HepG2 (cell line): ENCODE results near the gene GPR107. TPM values are rescaled to one million over a fixed set of nuclear protein-coding genes. Genes with fewer than 3 reads are reported as not detected.

Source experiments
- CEBPG ChIP-seq: IDR thresholded peaks from 2 replicates; pipeline ENCODE4 v1.6.1; 2016
- ELF3 ChIP-seq: IDR thresholded peaks from 2 replicates; pipeline ENCODE4 v1.6.1; 2016; ENCODE audit warnings: missing genetic modification reagents, missing compliant biosample characterization
- ETV5 ChIP-seq: IDR thresholded peaks from 2 replicates; pipeline ENCODE4 v1.6.1; 2018; ENCODE audit warnings: missing biosample characterization, missing genetic modification reagents, inconsistent platforms, borderline replicate concordance
- GMEB2 ChIP-seq: IDR thresholded peaks from 2 replicates; pipeline ENCODE4 v1.6.1; 2016; ENCODE audit warnings: missing biosample characterization, missing genetic modification reagents, low read depth
- NFE2L1 ChIP-seq: sonication (generic); formaldehyde crosslinking; IDR thresholded peaks from 2 replicates; pipeline ENCODE4 v1.4.0; 2020; ENCODE audit warnings: missing genetic modification reagents, mild to moderate bottlenecking, borderline replicate concordance
- NFIB ChIP-seq: sonication (generic); formaldehyde crosslinking; IDR thresholded peaks from 2 replicates; pipeline ENCODE4 v1.9.0; 2021; ENCODE audit warnings: missing genetic modification reagents, mild to moderate bottlenecking, borderline replicate concordance
- REXO4 ChIP-seq: sonication (generic); formaldehyde crosslinking; IDR thresholded peaks from 2 replicates; pipeline ENCODE4 v1.8.0; 2022; ENCODE audit warnings: missing genetic modification reagents, mild to moderate bottlenecking, borderline replicate concordance
- SPEN ChIP-seq: sonication (generic); formaldehyde crosslinking; IDR thresholded peaks from 2 replicates; pipeline ENCODE4 v1.5.1; 2020; ENCODE audit warnings: low read depth, mild to moderate bottlenecking, missing genetic modification reagents
- TEAD2 ChIP-seq: sonication (generic); formaldehyde crosslinking; IDR thresholded peaks from 2 replicates; pipeline ENCODE4 v1.9.0; 2021; ENCODE audit warnings: missing genetic modification reagents
- ZFP82 ChIP-seq: sonication (generic); formaldehyde crosslinking; IDR thresholded peaks from 2 replicates; pipeline ENCODE4 v1.5.1; 2020; ENCODE audit warnings: mild to moderate bottlenecking, missing genetic modification reagents, borderline replicate concordance
- ZNF121 ChIP-seq: sonication (generic); formaldehyde crosslinking; IDR thresholded peaks from 2 replicates; pipeline ENCODE4 v1.5.0; 2020; ENCODE audit warnings: mild to moderate bottlenecking, missing genetic modification reagents
- ZNF234 ChIP-seq: sonication (generic); formaldehyde crosslinking; conservative IDR thresholded peaks from 2 replicates; pipeline ENCODE4 v1.5.1; 2020; ENCODE audit warnings: mild to moderate bottlenecking, missing genetic modification reagents
- ZNF274 ChIP-seq: sonication (generic); formaldehyde crosslinking; IDR thresholded peaks from 2 replicates; pipeline ENCODE4 v1.5.1; 2020; ENCODE audit warnings: mild to moderate bottlenecking, missing genetic modification reagents
- ZNF280D ChIP-seq: sonication (generic); formaldehyde crosslinking; IDR thresholded peaks from 2 replicates; pipeline ENCODE4 v1.5.1; 2020; ENCODE audit warnings: mild to moderate bottlenecking, missing genetic modification reagents
- ZNF296 ChIP-seq: sonication (generic); formaldehyde crosslinking; conservative IDR thresholded peaks from 2 replicates; pipeline ENCODE4 v1.5.0; 2020; ENCODE audit warnings: mild to moderate bottlenecking, missing genetic modification reagents
- ZNF30 ChIP-seq: sonication (generic); formaldehyde crosslinking; IDR thresholded peaks from 2 replicates; pipeline ENCODE4 v1.5.0; 2020; ENCODE audit warnings: mild to moderate bottlenecking, missing genetic modification reagents
- ZNF781 ChIP-seq: sonication (generic); formaldehyde crosslinking; IDR thresholded peaks from 2 replicates; pipeline ENCODE4 v1.5.1; 2020; ENCODE audit warnings: borderline replicate concordance, mild to moderate bottlenecking, missing genetic modification reagents; ENCODE audit errors: not compliant biosample characterization
- ZSCAN12 ChIP-seq: sonication (generic); formaldehyde crosslinking; IDR thresholded peaks from 2 replicates; pipeline ENCODE4 v1.9.0; 2021; ENCODE audit warnings: mild to moderate bottlenecking, missing genetic modification reagents
- polyA plus RNA-seq, 8 experiments: library from polyadenylated mRNA; depleted of rRNA in 3 of 8; stranded (reverse) in 7 of 8; unstranded in 1 of 8; fragments of >200 nt; fragmentation: Illumina TruSeq in 4 of 8; extraction: Trizol in 4 of 8; gene quantifications; 2 replicates each; pipeline versions ENCODE4 v1.2.1 to v1.2.3, GENCODE V29; 2011 to 2016; ENCODE audit warnings: low read depth in 4 of 8, missing spikeins in 1 of 8, mixed read lengths in 1 of 8; ENCODE audit not compliant: insufficient read depth in 1 of 8
- total RNA-seq, 5 experiments: library from RNA; depleted of rRNA; stranded (reverse); fragments of >200 nt; fragmentation: Illumina TruSeq; extraction: Trizol; gene quantifications; 2 replicates each; pipeline ENCODE4 v1.2.3, GENCODE V29; 2016; ENCODE audit warnings: low read depth in 1 of 5
- TF ChIP-seq, protein P1 (sequence below): sonication (generic); formaldehyde crosslinking; IDR thresholded peaks from 2 replicates; pipeline ENCODE4 v1.4.0; 2020; ENCODE audit warnings: mild to moderate bottlenecking, missing genetic modification reagents
- TF ChIP-seq, protein P2 (sequence below): sonication (generic); formaldehyde crosslinking; IDR thresholded peaks from 2 replicates; pipeline ENCODE4 v1.4.0; 2020; ENCODE audit warnings: missing genetic modification reagents

GPR107 gene
- total and polyA plus RNA-seq, 2 of the 13 experiments (the other 11 are each of a cell fraction or from before 2014, with no cell fraction given) = 22.5 to 24.4 TPM

- TF ChIP-seq GMEB2 (CRISPR knock-in tag) (no peak), CEBPG (CRISPR knock-in tag) (no peak), ETV5 (CRISPR knock-in tag) (peak; percentile 89), NFE2L1 (no peak), ZSCAN12 (CRISPR knock-in tag) (no peak), ZNF121 (CRISPR knock-in tag) (no peak), ZNF234 (no peak), ZNF30 (CRISPR knock-in tag) (no peak), NFIB (CRISPR knock-in tag) (no peak), ZNF274 (peak; percentile 78; the same call in 1 of the 2 replicates), REXO4 (CRISPR knock-in tag) (no peak), ZNF280D (no peak; the same call in 1 of the 2 replicates), SPEN (CRISPR knock-in tag) (peak; percentile 76), ZNF296 (CRISPR knock-in tag) (no peak), ZFP82 (CRISPR knock-in tag) (0 out of 2 replicates have a peak, but pooled peaks have one; percentile 63), TEAD2 (CRISPR knock-in tag) (no peak), ZNF781 (CRISPR knock-in tag) (peak; percentile 82), ELF3 (CRISPR knock-in tag) (peak; percentile 68)
- TF ChIP-seq, protein P1, sequence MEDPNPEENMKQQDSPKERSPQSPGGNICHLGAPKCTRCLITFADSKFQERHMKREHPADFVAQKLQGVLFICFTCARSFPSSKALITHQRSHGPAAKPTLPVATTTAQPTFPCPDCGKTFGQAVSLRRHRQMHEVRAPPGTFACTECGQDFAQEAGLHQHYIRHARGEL (CRISPR knock-in tag) = 0 out of 2 replicates have a peak, but pooled peaks have one; percentile 37
- TF ChIP-seq, protein P2, sequence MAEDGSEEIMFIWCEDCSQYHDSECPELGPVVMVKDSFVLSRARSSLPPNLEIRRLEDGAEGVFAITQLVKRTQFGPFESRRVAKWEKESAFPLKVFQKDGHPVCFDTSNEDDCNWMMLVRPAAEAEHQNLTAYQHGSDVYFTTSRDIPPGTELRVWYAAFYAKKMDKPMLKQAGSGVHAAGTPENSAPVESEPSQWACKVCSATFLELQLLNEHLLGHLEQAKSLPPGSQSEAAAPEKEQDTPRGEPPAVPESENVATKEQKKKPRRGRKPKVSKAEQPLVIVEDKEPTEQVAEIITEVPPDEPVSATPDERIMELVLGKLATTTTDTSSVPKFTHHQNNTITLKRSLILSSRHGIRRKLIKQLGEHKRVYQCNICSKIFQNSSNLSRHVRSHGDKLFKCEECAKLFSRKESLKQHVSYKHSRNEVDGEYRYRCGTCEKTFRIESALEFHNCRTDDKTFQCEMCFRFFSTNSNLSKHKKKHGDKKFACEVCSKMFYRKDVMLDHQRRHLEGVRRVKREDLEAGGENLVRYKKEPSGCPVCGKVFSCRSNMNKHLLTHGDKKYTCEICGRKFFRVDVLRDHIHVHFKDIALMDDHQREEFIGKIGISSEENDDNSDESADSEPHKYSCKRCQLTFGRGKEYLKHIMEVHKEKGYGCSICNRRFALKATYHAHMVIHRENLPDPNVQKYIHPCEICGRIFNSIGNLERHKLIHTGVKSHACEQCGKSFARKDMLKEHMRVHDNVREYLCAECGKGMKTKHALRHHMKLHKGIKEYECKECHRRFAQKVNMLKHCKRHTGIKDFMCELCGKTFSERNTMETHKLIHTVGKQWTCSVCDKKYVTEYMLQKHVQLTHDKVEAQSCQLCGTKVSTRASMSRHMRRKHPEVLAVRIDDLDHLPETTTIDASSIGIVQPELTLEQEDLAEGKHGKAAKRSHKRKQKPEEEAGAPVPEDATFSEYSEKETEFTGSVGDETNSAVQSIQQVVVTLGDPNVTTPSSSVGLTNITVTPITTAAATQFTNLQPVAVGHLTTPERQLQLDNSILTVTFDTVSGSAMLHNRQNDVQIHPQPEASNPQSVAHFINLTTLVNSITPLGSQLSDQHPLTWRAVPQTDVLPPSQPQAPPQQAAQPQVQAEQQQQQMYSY (CRISPR knock-in tag) = no peak
These were observed at the start of gene GPR107 (continued) for GRCh38 chr9:130053504-130054324.
